ENCODE results near the gene GAPDH. TPM values are rescaled to one million over a fixed set of nuclear protein-coding genes. Genes with fewer than 3 reads are reported as not detected.
"Not testable (repeated sequence)": the region's sequence is repeated elsewhere in the genome, so short reads cannot be mapped to it uniquely, and the experiment has no call there.

Gene GAPDH
- total RNA-seq, 1 experiment from 2014 or later: 4,276 TPM

GRCh38 chr12:6494258-6494743, 40.0 kb upstream of the GAPDH start (continued):
- TF ChIP-seq, protein P1, sequence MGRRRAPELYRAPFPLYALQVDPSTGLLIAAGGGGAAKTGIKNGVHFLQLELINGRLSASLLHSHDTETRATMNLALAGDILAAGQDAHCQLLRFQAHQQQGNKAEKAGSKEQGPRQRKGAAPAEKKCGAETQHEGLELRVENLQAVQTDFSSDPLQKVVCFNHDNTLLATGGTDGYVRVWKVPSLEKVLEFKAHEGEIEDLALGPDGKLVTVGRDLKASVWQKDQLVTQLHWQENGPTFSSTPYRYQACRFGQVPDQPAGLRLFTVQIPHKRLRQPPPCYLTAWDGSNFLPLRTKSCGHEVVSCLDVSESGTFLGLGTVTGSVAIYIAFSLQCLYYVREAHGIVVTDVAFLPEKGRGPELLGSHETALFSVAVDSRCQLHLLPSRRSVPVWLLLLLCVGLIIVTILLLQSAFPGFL (CRISPR knock-in tag; IDR thresholded peaks at IDR 0.05; ENCODE audit: borderline replicate concordance): no peak

DNA sequence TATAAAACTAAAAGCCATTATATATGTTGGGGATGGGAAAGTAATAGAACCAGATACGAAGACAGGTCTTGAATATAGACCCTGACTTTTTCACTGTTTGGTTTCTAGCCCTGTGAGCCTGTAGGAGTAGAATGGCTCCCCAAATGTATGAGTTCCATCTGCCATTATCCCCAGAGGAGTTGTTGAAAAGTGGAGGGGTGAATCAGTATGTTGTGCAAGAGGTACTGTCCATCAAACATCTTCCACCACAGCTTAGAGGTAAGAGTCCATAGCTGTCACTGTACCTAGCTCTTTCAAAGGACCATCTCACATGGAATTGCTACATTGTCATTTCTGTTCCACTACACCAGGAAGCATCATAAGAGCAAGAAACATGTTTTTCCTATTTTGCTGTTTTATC, 39.3 kb upstream of the GAPDH start:
- Mint-ChIP-seq H3K4me3 (peak overlapping the region; percentile 93), H3K27ac (peak overlapping the region; percentile 2; the same call in 1 of the 2 replicates), H3K36me3 (peaks cover 58% of the 10 kb centered on the region), H3K4me1 (peaks cover 25% of the 10 kb centered on the region), H3K27me3 (ENCODE audit: low read depth) (no peaks in the 10 kb centered on the region), H3K9me3 (no peaks in the 10 kb centered on the region)
- TF ChIP-seq FOXJ3 (CRISPR knock-in tag; IDR thresholded peaks at IDR 0.05; ENCODE audit: borderline replicate concordance): no peak
- TF ChIP-seq, protein P2, sequence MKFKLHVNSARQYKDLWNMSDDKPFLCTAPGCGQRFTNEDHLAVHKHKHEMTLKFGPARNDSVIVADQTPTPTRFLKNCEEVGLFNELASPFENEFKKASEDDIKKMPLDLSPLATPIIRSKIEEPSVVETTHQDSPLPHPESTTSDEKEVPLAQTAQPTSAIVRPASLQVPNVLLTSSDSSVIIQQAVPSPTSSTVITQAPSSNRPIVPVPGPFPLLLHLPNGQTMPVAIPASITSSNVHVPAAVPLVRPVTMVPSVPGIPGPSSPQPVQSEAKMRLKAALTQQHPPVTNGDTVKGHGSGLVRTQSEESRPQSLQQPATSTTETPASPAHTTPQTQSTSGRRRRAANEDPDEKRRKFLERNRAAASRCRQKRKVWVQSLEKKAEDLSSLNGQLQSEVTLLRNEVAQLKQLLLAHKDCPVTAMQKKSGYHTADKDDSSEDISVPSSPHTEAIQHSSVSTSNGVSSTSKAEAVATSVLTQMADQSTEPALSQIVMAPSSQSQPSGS (CRISPR knock-in tag; IDR thresholded peaks at IDR 0.05; ENCODE audit: borderline replicate concordance, low read depth): no peak
- TF ChIP-seq, protein P3, sequence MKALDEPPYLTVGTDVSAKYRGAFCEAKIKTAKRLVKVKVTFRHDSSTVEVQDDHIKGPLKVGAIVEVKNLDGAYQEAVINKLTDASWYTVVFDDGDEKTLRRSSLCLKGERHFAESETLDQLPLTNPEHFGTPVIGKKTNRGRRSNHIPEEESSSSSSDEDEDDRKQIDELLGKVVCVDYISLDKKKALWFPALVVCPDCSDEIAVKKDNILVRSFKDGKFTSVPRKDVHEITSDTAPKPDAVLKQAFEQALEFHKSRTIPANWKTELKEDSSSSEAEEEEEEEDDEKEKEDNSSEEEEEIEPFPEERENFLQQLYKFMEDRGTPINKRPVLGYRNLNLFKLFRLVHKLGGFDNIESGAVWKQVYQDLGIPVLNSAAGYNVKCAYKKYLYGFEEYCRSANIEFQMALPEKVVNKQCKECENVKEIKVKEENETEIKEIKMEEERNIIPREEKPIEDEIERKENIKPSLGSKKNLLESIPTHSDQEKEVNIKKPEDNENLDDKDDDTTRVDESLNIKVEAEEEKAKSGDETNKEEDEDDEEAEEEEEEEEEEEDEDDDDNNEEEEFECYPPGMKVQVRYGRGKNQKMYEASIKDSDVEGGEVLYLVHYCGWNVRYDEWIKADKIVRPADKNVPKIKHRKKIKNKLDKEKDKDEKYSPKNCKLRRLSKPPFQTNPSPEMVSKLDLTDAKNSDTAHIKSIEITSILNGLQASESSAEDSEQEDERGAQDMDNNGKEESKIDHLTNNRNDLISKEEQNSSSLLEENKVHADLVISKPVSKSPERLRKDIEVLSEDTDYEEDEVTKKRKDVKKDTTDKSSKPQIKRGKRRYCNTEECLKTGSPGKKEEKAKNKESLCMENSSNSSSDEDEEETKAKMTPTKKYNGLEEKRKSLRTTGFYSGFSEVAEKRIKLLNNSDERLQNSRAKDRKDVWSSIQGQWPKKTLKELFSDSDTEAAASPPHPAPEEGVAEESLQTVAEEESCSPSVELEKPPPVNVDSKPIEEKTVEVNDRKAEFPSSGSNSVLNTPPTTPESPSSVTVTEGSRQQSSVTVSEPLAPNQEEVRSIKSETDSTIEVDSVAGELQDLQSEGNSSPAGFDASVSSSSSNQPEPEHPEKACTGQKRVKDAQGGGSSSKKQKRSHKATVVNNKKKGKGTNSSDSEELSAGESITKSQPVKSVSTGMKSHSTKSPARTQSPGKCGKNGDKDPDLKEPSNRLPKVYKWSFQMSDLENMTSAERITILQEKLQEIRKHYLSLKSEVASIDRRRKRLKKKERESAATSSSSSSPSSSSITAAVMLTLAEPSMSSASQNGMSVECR (CRISPR knock-in tag; IDR thresholded peaks at IDR 0.05; ENCODE audit: borderline replicate concordance): no peak
- TF ChIP-seq CBFB (CRISPR knock-in tag; IDR thresholded peaks at IDR 0.05; ENCODE audit: low read depth): no peak
- no peak for TF ChIP-seq FOXP4 (CRISPR knock-in tag; IDR thresholded peaks at IDR 0.05)
- TF ChIP-seq ATF1 (CRISPR knock-in tag; IDR thresholded peaks at IDR 0.05): no peak
- TF ChIP-seq CTCF (IDR thresholded peaks at IDR 0.05): no peak
- TF ChIP-seq CREB1 (CRISPR knock-in tag; IDR thresholded peaks at IDR 0.05): no peak
- TF ChIP-seq E2F1 (CRISPR knock-in tag; IDR thresholded peaks at IDR 0.05): no peak
- no peak for TF ChIP-seq MYBL2 (CRISPR knock-in tag; IDR thresholded peaks at IDR 0.05)
- TF ChIP-seq TP53 (CRISPR knock-in tag; IDR thresholded peaks at IDR 0.05): no peak
- TF ChIP-seq ZNF512 (CRISPR knock-in tag; IDR thresholded peaks at IDR 0.05; ENCODE audit: borderline replicate concordance): no peak
- TF ChIP-seq, protein P4, sequence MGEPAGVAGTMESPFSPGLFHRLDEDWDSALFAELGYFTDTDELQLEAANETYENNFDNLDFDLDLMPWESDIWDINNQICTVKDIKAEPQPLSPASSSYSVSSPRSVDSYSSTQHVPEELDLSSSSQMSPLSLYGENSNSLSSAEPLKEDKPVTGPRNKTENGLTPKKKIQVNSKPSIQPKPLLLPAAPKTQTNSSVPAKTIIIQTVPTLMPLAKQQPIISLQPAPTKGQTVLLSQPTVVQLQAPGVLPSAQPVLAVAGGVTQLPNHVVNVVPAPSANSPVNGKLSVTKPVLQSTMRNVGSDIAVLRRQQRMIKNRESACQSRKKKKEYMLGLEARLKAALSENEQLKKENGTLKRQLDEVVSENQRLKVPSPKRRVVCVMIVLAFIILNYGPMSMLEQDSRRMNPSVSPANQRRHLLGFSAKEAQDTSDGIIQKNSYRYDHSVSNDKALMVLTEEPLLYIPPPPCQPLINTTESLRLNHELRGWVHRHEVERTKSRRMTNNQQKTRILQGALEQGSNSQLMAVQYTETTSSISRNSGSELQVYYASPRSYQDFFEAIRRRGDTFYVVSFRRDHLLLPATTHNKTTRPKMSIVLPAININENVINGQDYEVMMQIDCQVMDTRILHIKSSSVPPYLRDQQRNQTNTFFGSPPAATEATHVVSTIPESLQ (CRISPR knock-in tag; IDR thresholded peaks at IDR 0.05): no peak
- TF ChIP-seq GRHL2 (CRISPR knock-in tag; IDR thresholded peaks at IDR 0.05; ENCODE audit: insufficient replicate concordance, severe bottlenecking): no peak
- ChIA-PET CTCF (interaction anchor here (0.6 to 1.9 kb wide), 2 partner anchors 11 to 43 kb away, joined by 3 to 5 read pairs; no protein-coding TSS in a partner anchor), POLR2A (interaction anchor here (0.9 to 1.0 kb wide), 2 partner anchors 25 to 39 kb away, joined by 3 to 4 read pairs; partner anchors contain the start of genes GAPDH and VAMP1)
- ATAC-seq (no peak), DNase-seq (ENCODE audit: low spot score) (no peak)

GRCh38 chr12:6497291-6497690, 37.0 kb upstream of the GAPDH start:
- Mint-ChIP-seq H3K4me1 (peaks cover 19% of the 10 kb centered on the region), H3K36me3 (peaks cover 47% of the 10 kb centered on the region), H3K27ac (peak overlapping the region; percentile 67; the same call in 1 of the 2 replicates)
- ATAC-seq; POLR2A ChIA-PET; DNase-seq (ENCODE audit: low spot score); H3K27me3 Mint-ChIP-seq (ENCODE audit: low read depth); CTCF ChIA-PET; H3K4me3 Mint-ChIP-seq; H3K9me3 Mint-ChIP-seq: not testable (repeated sequence)
